NCI-H1048 (cell line): ENCODE measurements around the gene INTS6L.

Experiments used
- DNase-seq: peaks from one replicate; lab custom pipeline; 2025; lab: John Stamatoyannopoulos, UW

The INTS6L gene, protein sequence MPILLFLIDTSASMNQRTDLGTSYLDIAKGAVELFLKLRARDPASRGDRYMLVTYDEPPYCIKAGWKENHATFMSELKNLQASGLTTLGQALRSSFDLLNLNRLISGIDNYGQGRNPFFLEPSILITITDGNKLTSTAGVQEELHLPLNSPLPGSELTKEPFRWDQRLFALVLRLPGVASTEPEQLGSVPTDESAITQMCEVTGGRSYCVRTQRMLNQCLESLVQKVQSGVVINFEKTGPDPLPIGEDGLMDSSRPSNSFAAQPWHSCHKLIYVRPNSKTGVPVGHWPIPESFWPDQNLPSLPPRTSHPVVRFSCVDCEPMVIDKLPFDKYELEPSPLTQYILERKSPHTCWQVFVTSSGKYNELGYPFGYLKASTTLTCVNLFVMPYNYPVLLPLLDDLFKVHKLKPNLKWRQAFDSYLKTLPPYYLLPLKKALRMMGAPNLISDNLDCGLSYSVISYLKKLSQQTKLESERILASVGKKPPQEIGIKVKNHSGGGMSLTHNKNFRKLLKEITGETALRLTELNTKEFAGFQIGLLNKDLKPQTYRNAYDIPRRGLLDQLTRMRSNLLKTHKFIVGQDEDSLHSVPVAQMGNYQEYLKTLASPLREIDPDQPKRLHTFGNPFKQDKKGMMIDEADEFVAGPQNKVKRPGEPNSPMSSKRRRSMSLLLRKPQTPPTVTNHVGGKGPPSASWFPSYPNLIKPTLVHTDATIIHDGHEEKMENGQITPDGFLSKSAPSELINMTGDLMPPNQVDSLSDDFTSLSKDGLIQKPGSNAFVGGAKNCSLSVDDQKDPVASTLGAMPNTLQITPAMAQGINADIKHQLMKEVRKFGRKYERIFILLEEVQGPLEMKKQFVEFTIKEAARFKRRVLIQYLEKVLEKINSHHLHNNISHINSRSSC

DNA sequence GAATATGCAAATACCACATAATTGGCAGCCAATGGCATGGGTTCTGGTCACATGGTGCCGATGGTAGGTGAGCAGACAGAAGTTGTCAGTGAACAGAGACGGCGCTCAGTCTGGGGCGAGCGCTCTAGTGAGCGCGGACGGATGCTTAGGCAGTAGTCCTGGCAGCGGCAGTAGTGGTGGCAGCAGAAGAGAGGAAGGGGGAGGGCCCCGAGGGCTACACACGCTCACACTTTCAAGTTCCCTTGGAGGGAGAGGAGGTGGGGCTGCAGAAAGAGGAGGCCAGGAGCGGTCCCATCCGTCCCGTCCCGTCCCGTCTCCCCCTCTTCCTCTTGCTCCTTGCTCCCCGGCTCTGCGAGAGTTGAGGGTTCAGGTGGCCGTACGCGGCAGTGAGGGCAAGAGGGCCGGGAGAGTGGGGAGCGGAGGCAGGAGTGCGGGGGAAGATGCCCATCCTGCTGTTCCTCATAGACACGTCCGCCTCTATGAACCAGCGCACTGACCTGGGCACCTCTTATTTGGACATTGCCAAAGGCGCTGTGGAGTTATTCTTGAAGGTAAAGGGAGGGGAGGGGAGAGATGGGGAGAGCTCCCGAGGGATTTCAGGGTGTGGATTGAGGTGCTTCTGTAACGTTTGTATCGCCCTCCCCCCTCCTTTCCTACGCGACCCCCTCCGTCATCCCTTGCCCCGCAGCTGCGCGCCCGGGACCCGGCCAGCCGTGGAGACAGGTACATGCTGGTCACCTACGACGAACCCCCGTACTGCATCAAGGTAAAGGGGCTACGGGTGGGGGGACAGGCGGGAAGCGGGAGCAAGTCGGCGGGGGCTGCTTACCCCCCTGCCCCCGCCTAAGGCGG, at the start of gene INTS6L:
Gene INTS6L, plus strand, starts transcription at position 108 of the 852 bp plus-strand sequence. Its CDS starts 333 bp downstream, at position 441.
- peak; percentile 60 for DNase-seq

DNA sequence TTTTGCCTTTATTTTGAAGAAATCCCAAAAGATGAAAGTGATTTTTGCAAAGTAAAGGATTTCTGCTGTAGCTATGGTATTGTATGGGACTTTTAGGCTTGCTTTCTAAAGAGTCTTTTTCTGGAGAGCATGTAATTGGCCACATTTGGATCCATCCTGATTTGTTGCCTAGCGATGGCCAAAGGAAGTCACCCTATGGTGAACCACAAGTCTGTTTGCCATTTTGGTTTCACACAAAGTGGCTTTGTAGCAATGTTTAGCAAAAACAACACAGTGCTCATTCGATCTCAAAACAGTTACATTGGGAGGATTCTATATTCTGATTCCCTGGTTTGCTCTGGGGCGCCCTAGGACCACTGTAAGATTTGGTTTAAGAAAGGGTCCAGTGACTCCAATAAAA, 44.1 kb upstream of the INTS6L start:
- no peak for DNase-seq

GRCh38 chrX:135477576-135477975, 42.9 kb upstream of the INTS6L start:
- DNase-seq, result peak; percentile 1

GRCh38 chrX:135480076-135480475, 40.4 kb upstream of the INTS6L start:
- DNase-seq, result peak; percentile 5

DNA sequence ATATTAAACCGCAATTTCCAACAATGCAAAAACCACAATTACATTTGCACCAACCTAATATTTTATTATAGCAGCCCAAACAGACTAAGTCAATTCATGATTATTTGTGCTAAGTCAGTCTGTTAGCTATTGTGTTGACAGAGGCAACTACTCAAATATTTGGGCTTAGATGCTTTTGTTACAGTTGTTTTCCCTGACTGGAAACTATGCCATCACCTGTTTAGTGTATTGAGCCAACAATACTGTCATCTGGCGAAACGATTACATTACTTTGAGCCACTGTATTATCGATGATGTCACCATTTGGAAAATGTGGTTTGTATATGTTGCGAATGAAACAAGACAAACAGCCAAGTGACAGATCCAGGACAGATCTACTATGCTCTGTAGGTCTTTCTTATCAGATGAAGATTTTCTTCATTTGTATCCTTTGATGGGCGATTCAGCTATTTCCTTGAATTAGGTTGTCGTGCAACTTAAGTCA, 38.7 kb upstream of the INTS6L start:
- DNase-seq, result no peak

DNA sequence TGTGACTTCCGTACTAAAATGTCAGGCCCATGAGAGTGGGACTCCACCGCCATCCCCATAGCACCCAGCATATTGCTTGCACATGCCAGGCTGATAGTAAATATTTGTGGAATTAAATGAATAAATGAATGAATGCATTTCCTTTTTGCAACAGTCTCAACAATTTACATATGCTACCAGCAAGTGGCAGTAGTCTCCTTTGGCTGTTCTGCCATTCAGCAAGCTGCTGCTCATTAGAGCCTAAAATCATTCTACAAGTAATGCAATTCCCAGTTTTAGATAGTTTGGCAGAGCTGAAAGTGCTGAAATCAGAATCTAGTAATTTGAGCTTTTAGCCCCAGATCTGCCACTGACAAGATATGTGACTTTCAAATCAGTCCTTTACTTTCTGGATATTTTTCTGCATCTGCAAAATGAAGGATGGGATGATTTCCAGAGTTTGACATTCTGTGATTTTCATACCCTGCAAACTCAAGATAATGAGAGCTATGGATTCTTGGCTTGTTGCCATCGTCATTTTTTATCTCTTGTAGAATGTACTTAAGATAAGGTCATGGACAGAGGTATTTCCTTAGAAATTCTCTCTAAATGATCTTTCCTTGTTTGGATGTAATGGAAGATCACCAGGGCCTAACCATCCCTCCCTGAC, 35.7 kb upstream of the INTS6L start:
- DNase-seq, result no peak

DNA sequence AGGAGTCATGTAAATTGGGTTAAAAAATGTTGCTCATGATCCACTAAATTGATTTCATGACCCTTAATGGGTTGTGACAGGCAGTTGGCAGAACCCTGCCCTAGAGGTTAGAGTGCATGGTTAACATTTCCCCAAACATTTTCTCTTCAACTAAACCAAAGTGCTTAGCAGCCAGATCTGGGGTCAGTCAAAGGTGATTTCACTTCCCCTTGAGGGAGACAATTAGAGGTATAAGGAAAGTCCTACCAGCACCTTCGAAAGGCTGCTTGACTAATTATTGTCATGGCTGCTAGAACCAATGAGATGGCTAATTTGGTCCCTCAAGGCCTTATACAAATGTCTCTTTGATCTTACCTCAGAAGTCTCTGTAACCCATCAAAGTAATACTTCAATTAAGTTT, 30.9 kb upstream of the INTS6L start:
- no peak for DNase-seq

GRCh38 chrX:135490979-135491514, 29.4 kb upstream of the INTS6L start:
- DNase-seq, result no peak

DNA sequence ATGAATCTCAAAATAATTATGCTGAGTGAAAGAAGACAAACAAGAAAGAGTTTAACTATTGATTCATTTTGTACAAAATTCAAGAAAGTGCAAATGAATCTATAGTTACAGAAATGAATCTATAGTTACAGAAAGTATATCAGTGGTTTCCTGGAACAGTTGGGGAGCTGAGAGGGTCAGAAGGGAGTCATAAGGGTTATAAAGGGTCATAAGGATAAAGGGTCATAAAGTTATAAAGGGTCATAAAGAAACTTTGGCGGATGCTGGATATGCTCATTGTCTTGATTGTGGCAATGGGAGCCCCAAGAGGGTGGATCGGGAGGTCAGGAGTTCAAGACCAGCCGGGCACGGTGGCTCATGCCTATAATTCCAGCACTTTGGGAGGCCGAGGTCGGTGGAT, 26.0 kb upstream of the INTS6L start:
- DNase-seq, result no peak

GRCh38 chrX:135497736-135498135, 22.7 kb upstream of the INTS6L start:
- DNase-seq, result no peak

DNA sequence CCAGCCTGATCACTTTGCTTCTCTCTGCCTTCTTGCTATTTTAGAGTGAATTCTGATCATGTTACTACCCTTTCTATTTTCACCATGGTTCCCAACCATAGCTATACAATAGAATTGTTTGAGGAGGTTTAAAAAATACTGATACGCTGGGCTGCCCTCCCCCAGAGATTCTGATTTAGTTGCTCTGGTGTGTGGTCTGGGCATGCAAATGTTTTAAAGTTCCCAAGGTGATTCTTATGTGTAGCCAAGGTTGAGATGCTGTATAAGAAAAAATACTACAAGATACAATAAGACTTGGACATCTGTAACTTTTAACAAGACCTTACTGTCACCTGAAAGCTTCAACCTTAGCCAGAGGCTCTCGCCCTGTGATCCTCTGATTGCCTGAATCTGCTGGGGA, 22.2 kb upstream of the INTS6L start:
- no peak for DNase-seq

- DNase-seq, result no peak
These were observed 15.1 kb upstream of the INTS6L start for GRCh38 chrX:135505351-135505750.

DNA sequence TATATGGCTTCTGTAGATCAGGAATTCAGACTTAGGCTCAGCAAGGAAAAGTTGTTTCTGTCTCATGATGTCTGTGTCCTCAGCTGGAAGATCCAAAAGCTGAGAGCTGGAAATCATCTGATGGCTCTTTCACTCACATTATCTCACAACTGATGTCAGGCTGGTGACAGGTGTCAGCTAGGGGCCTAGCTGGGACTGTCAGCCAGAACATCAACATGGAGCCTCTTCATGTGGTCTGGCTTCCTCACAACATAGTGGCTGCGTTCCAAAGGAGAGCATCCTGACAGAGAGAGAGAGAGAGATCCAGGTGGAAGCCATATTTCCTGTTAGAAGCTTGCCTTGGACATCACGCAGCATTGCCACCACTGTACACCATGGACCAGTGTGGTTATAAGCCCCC, 10.6 kb upstream of the INTS6L start:
- no peak for DNase-seq

DNA sequence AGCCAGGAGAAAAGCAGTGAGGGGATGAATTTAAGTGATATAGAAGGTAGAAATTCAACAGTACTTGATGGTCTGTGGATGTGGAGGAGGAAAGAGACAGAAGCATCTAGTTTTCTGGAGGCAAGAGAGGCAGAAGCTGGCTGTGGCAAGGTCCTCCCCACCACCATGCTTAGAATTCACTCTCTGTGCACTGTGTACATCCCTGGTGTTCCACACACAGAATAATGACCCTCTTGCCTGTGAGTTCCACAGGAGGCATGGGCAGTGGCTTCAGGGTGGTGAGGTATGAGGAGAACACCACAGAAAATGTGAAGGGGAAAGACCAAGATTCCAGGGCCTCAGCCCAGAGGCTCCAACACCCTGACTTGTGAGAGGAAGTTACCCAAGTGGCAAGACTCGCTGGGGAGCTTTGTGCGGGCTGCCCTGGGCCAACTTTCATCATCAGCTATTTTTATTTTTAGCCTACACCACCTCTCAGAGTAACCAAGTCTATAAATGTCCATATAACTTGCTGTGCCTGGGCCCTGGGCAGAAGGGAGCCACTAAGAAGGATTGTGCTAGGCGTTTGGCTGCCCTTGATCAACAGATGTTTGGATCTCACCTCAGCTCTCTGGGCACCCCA, 7.8 kb upstream of the INTS6L start:
- DNase-seq, result no peak

DNA sequence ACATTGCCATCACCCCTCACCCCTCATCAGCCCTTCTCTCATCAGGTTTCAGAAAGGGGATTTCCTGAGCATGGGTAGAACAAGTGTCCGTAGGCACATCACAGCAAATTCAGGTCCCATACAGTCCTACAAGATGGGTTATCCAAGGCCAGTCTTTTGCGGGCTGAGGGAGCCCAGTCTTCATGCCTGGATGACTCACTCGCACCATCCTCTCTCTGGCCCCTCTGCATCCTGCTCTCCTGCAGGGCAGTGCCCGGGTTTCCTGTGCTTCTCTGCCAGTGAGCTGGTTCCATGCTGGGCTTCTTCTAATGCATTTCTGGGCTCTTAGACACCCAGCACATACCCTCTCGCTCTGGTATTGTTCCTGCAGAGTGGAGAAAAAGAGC, 7.3 kb upstream of the INTS6L start:
- no peak for DNase-seq

DNA sequence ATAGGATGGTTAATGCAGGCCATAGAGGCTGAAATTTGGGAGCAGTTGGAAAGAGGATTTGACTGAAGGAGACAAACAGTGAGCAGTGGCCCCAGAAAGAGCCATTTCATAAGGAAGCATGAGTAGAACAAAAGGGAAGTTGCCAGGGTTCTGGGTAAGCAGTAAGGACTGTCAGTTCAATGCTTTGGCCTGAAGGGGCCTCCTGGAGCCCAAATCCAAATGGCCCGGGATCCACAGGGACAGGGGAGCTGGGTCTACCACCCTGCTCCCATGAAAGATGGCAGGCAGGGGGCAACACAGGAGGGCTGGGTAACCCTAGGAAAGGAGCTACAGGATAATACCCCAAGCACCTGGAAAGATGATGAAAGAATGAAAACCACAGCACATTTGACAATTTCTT, 4.1 kb upstream of the INTS6L start:
- no peak for DNase-seq

DNA sequence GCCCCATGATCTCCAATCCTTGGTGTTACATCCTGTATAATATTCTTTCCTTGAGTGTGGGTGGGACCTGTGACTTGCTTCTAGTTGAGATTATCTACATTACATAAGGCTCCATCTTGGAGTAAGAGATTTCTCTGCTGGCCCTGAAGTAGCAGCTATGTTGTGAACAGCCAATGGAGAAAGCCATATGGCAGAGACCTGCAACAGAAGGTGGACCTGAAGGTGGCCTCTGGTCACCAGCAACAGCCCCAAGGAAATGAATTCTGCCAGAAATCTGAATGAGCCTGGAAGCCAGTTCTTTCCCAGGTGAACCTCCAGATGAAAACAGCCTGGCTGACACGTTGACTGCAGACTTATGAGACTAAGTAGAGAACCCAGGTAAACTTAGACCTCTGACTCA, 2.3 kb upstream of the INTS6L start:
- DNase-seq, result no peak

- DNase-seq, result no peak
These were observed 373 bp upstream of the INTS6L start for GRCh38 chrX:135520022-135520552.

DNA sequence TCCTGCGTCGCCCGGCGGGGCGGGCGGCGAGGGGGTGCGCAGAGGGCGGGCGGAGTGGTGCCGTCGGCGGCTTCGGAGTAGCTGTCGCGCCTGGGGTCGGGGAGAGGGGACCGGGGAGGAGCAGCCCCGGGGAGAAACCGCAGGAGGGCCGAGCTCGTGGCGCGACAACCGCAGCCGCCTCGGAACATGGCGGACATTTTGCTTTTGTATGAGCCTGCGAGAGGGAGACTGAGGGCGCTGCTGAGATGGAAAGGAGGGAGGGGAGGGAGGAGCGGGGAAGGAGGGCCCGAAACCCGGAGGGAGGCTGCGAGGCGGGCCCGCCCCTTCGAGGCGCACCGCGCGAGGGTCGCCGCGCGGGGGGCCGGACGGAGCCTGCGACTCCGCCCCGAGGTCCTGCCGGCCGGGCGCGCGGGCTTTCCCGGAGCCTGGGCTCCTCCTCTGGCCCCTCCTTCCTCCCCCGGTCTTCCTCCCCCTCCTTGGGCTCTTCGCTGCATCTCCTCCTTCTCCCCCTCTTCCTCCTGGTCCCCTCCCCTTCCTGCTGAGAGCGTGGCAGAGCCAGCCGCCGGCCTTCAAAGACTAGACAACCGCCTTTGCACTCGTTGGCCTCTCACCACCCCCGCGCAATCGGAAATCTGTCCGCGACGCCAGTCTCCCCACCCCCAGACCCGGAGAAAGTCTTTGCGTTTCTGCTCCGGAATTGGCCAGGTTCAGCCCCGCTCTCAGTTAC, 1.1 kb downstream of the INTS6L start:
- DNase-seq, result peak; percentile 37

- DNase-seq, result no peak
These were observed 1.7 kb downstream of the INTS6L start for GRCh38 chrX:135522132-135522530.
